Breast epithelium (tissue), 4 donors: ENCODE results near the gene ZFAND2A. TPM values are rescaled to one million over a fixed set of nuclear protein-coding genes. Genes with fewer than 3 reads are reported as not detected.
A peak's percentile ranks its signal among the peaks of the same experiment; 100 is the strongest.

Experiments
- DNase-seq, 2 donors: peaks; one replicate each; pipeline ENCODE4 v3.0.0-alpha.2; 2019; ENCODE audit warnings: low spot score in 2 of 2
- H3K27ac ChIP-seq, 2 donors: fragments of 200-600 bp; sonication (generic) in 1 of 2; one replicate each; pipeline ENCODE4 v1.5.1; 2016 to 2019; ENCODE audit warnings: mild to moderate bottlenecking in 1 of 2
- H3K27me3 ChIP-seq, 2 donors: fragments of 200-600 bp; sonication (generic) in 1 of 2; one replicate each; pipeline versions ENCODE4 v1.5.1 to v1.6.0; 2017 to 2019; ENCODE audit warnings: control low read depth in 1 of 2, mild to moderate bottlenecking in 1 of 2
- H3K36me3 ChIP-seq: fragments of 200-600 bp; one replicate; pipeline ENCODE4 v1.5.1; 2019
- H3K4me1 ChIP-seq, 2 donors: fragments of 200-600 bp; sonication (generic); one replicate each; pipeline ENCODE4 v1.5.1; 2016 to 2019; ENCODE audit warnings: control low read depth in 1 of 2
- H3K4me3 ChIP-seq, 3 donors: fragments of 200-600 bp; sonication (generic); 1 replicate in 2 of 3; 2 replicates in 1 of 3; pipeline ENCODE4 v1.5.1; 2016 to 2019; ENCODE audit warnings: mild to moderate bottlenecking in 3 of 3, moderate library complexity in 2 of 3
- H3K9me3 ChIP-seq, 2 donors: fragments of 200-600 bp; sonication (generic) in 1 of 2; one replicate each; pipeline ENCODE4 v1.5.1; 2016 to 2019; ENCODE audit warnings: control low read depth in 1 of 2
- CTCF ChIP-seq, 3 donors: fragments of 450-650 bp; IDR thresholded peaks; one replicate each; pipeline ENCODE4 v1.5.1; 2016 to 2017; ENCODE audit warnings: antibody characterized with exemption in 3 of 3, mild to moderate bottlenecking in 3 of 3, moderate library complexity in 3 of 3
- POLR2A ChIP-seq: fragments of 450-650 bp; IDR thresholded peaks from one replicate; pipeline ENCODE4 v1.6.1; 2016; ENCODE audit warnings: antibody characterized with exemption, mild to moderate bottlenecking, moderate library complexity
- POLR2AphosphoS5 ChIP-seq, 3 donors: sonication (generic); formaldehyde crosslinking; IDR thresholded peaks; one replicate each; pipeline ENCODE4 v1.6.1; 2017; ENCODE audit warnings: antibody characterized with exemption in 3 of 3
- intact Hi-C: fragments of 100-400 bp; cut with DNase I; formaldehyde crosslinking; loops from one replicate; pipeline ENCODE4 v1.15.1; 2023; ENCODE audit warnings: low total_unique reads
- total RNA-seq, 3 donors: library from RNA; depleted of rRNA; stranded (reverse); fragments of >200 nt; gene quantifications; one replicate each; pipeline ENCODE4 v1.1.0, GENCODE V29; 2016

ZFAND2A gene
- total RNA-seq, 3 donors from 2014 or later, result 31.9 to 41.6 (median 34.1) TPM

- peak in 1 of 2 donors; percentile 38 for DNase-seq
- H3K27ac ChIP-seq, result no peak overlapping the region
- no peaks in the 10 kb centered on the region for H3K36me3 ChIP-seq
- intact Hi-C loops, result no loop called here
- no peaks in the 10 kb centered on the region for H3K9me3 ChIP-seq
- no peaks in the 10 kb centered on the region for H3K27me3 ChIP-seq
- H3K4me1 ChIP-seq, result no peaks in the 10 kb centered on the region
- no peak overlapping the region for H3K4me3 ChIP-seq
- TF ChIP-seq POLR2AphosphoS5 (IDR thresholded peaks at IDR 0.05) (no peak), CTCF (IDR thresholded peaks at IDR 0.05) (no peak), POLR2A (no peak)
Measured at GRCh38 chr7:1129431-1129830, 30.6 kb downstream of the ZFAND2A start.

GRCh38 chr7:1127001-1127400 is 33.0 kb downstream of the ZFAND2A start:
- Histone ChIP-seq H3K4me1 (no peaks in the 10 kb centered on the region), H3K4me3 (no peak overlapping the region), H3K9me3 (no peaks in the 10 kb centered on the region), H3K27ac (no peak overlapping the region), H3K27me3 (no peaks in the 10 kb centered on the region), H3K36me3 (no peaks in the 10 kb centered on the region)
- intact Hi-C loops, result no loop called here
- TF ChIP-seq POLR2AphosphoS5 (IDR thresholded peaks at IDR 0.05), result no peak
- TF ChIP-seq CTCF (IDR thresholded peaks at IDR 0.05), result no peak
- no peak for TF ChIP-seq POLR2A
- DNase-seq, result peak in 1 of 2 donors; percentile 35

- Histone ChIP-seq H3K4me1 (no peaks in the 10 kb centered on the region), H3K4me3 (no peak overlapping the region), H3K27ac (no peak overlapping the region), H3K36me3 (no peaks in the 10 kb centered on the region), H3K9me3 (no peaks in the 10 kb centered on the region), H3K27me3 (no peaks in the 10 kb centered on the region)
- TF ChIP-seq POLR2AphosphoS5 (IDR thresholded peaks at IDR 0.05) (no peak), POLR2A (no peak), CTCF (IDR thresholded peaks at IDR 0.05) (no peak)
- peak in 1 of 2 donors; percentile 31 for DNase-seq
- intact Hi-C loops, result no loop called here
Measured at GRCh38 chr7:1125603-1125969, 34.4 kb downstream of the ZFAND2A start.

- Histone ChIP-seq H3K4me1 (no peaks in the 10 kb centered on the region), H3K36me3 (no peaks in the 10 kb centered on the region), H3K4me3 (peak overlapping the region in 1 of 3 donors; percentile 2), H3K27ac (no peak overlapping the region), H3K9me3 (no peaks in the 10 kb centered on the region), H3K27me3 (no peaks in the 10 kb centered on the region)
- DNase-seq, result peak in 1 of 2 donors; percentile 33
- intact Hi-C loops, result no loop called here
- TF ChIP-seq CTCF (IDR thresholded peaks at IDR 0.05), result no peak
- no peak for TF ChIP-seq POLR2A
- TF ChIP-seq POLR2AphosphoS5 (IDR thresholded peaks at IDR 0.05), result no peak
Measured at GRCh38 chr7:1124816-1125602, 35.0 kb downstream of the ZFAND2A start.

- TF ChIP-seq POLR2AphosphoS5 (IDR thresholded peaks at IDR 0.05) (no peak), POLR2A (no peak), CTCF (IDR thresholded peaks at IDR 0.05) (no peak)
- Histone ChIP-seq H3K27ac (peak overlapping the region in 1 of 2 donors; percentile 70), H3K9me3 (no peaks in the 10 kb centered on the region), H3K4me1 (no peaks in the 10 kb centered on the region), H3K27me3 (no peaks in the 10 kb centered on the region), H3K4me3 (peak overlapping the region; percentile 20 to 50 (median 30)), H3K36me3 (no peaks in the 10 kb centered on the region)
- DNase-seq, result peak in 1 of 2 donors; percentile 37
- intact Hi-C loops, result no loop called here
Measured at GRCh38 chr7:1124164-1124563, 35.8 kb downstream of the ZFAND2A start.
